Measurements from ENCODE around the gene APBA2.
A peak's percentile ranks its signal among the peaks of the same experiment; 100 is the strongest.

The APBA2 gene

GRCh38 chr15:29097971-29098370, 212.2 kb downstream of the APBA2 start:
- DNase-seq (ENCODE audit: low spot score): no peak
- no peak for TF ChIP-seq CTCF (IDR thresholded peaks at IDR 0.05; ENCODE audit: extremely low read depth, missing control alignments)

GRCh38 chr15:29098652-29099051, 212.9 kb downstream of the APBA2 start:
- DNase-seq (ENCODE audit: low spot score): no peak
- no peak for TF ChIP-seq CTCF (IDR thresholded peaks at IDR 0.05; ENCODE audit: extremely low read depth, missing control alignments)

- DNase-seq (ENCODE audit: low spot score): no peak
- no peak for TF ChIP-seq CTCF (IDR thresholded peaks at IDR 0.05; ENCODE audit: extremely low read depth, missing control alignments)
Observed at GRCh38 chr15:29099131-29099880, 213.5 kb downstream of the APBA2 start.

- no peak for DNase-seq (ENCODE audit: low spot score)
- no peak for TF ChIP-seq CTCF (IDR thresholded peaks at IDR 0.05; ENCODE audit: extremely low read depth, missing control alignments)
Observed at GRCh38 chr15:29100486-29101000, 214.8 kb downstream of the APBA2 start.

GRCh38 chr15:29101491-29101890, 215.7 kb downstream of the APBA2 start:
- no peak for TF ChIP-seq CTCF (IDR thresholded peaks at IDR 0.05; ENCODE audit: extremely low read depth, missing control alignments)
- no peak for DNase-seq (ENCODE audit: low spot score)

GRCh38 chr15:29102173-29102794, 216.5 kb downstream of the APBA2 start:
- peak; percentile 69 for TF ChIP-seq CTCF (IDR thresholded peaks at IDR 0.05; ENCODE audit: extremely low read depth, missing control alignments)
- DNase-seq (ENCODE audit: low spot score): peak; percentile 82

Data from GM20000 (cell line).